HG03039 (cell line): ENCODE measurements around the gene PHACTR3.

Experiments
- ATAC-seq: cut with Tn5 transposase; IDR thresholded peaks from one replicate; pipeline ENCODE4 v1.9.1; 2021; ENCODE audit warnings: mild to moderate bottlenecking, moderate library complexity; ENCODE audit not compliant: unreplicated experiment

Gene PHACTR3

GRCh38 chr20:59688999-59689398 lies 84.7 kb downstream of the PHACTR3 start:
- ATAC-seq = no peak

GRCh38 chr20:59690101-59690500 lies 85.8 kb downstream of the PHACTR3 start:
- ATAC-seq = no peak

GRCh38 chr20:59690976-59691375 lies 86.6 kb downstream of the PHACTR3 start:
- ATAC-seq = no peak

GRCh38 chr20:59692139-59692538 lies 87.8 kb downstream of the PHACTR3 start:
- ATAC-seq = no peak

GRCh38 chr20:59693587-59693986 lies 89.2 kb downstream of the PHACTR3 start:
- no peak for ATAC-seq

GRCh38 chr20:59696476-59696875 lies 92.1 kb downstream of the PHACTR3 start:
- no peak for ATAC-seq

GRCh38 chr20:59697068-59697467 lies 92.7 kb downstream of the PHACTR3 start:
- no peak for ATAC-seq

GRCh38 chr20:59698598-59698997 lies 94.3 kb downstream of the PHACTR3 start:
- ATAC-seq = no peak

- no peak for ATAC-seq
These were observed 96.9 kb downstream of the PHACTR3 start for GRCh38 chr20:59701236-59701635.

- no peak for ATAC-seq
These were observed 98.7 kb downstream of the PHACTR3 start for GRCh38 chr20:59703046-59703445.

- no peak for ATAC-seq
These were observed 101.5 kb downstream of the PHACTR3 start for GRCh38 chr20:59705651-59706399.

- no peak for ATAC-seq
These were observed 102.0 kb downstream of the PHACTR3 start for GRCh38 chr20:59706400-59706693.

GRCh38 chr20:59708326-59708725 lies 104.0 kb downstream of the PHACTR3 start:
- ATAC-seq = no peak

- ATAC-seq = no peak
These were observed 105.3 kb downstream of the PHACTR3 start for GRCh38 chr20:59709636-59710035.

GRCh38 chr20:59718071-59718470 lies 113.7 kb downstream of the PHACTR3 start:
- no peak for ATAC-seq

GRCh38 chr20:59718751-59719150 lies 114.4 kb downstream of the PHACTR3 start:
- no peak for ATAC-seq

- ATAC-seq = no peak
These were observed 115.7 kb downstream of the PHACTR3 start for GRCh38 chr20:59720013-59720412.

GRCh38 chr20:59721386-59721785 lies 117.0 kb downstream of the PHACTR3 start:
- no peak for ATAC-seq

GRCh38 chr20:59723108-59723500 lies 118.8 kb downstream of the PHACTR3 start:
- no peak for ATAC-seq

GRCh38 chr20:59723607-59724456 lies 119.5 kb downstream of the PHACTR3 start:
- ATAC-seq = no peak

GRCh38 chr20:59724457-59725366 lies 120.4 kb downstream of the PHACTR3 start:
- ATAC-seq = no peak
